NCI-H345 treated with DMSO at 0.1 percent for 48 hours (cell line): ENCODE data around the gene SREK1.
A peak's percentile ranks its signal among the peaks of the same experiment; 100 is the strongest.
"Not testable (repeated sequence)": the region's sequence is repeated elsewhere in the genome, so short reads cannot be mapped to it uniquely, and the experiment has no call there.

Experiments
- DNase-seq: peaks from one replicate; lab custom pipeline; 2025; ENCODE audit not compliant: unreplicated experiment; lab: John Stamatoyannopoulos, UW

SREK1 gene

GRCh38 chr5:66213533-66213932 lies 69.4 kb downstream of the SREK1 start:
- no peak for DNase-seq

GRCh38 chr5:66222455-66222854 lies 78.4 kb downstream of the SREK1 start:
- no peak for DNase-seq

GRCh38 chr5:66222896-66223295 lies 78.8 kb downstream of the SREK1 start:
- DNase-seq: not testable (repeated sequence)

- no peak for DNase-seq
These were observed 79.5 kb downstream of the SREK1 start for GRCh38 chr5:66223637-66224036.

- DNase-seq: no peak
These were observed 80.2 kb downstream of the SREK1 start for GRCh38 chr5:66224274-66224673.

GRCh38 chr5:66224773-66225553 lies 80.9 kb downstream of the SREK1 start:
- no peak for DNase-seq

- DNase-seq: peak; percentile 1
These were observed 86.5 kb downstream of the SREK1 start for GRCh38 chr5:66230551-66230950.

GRCh38 chr5:66231508-66231907 lies 87.4 kb downstream of the SREK1 start:
- DNase-seq: no peak

- no peak for DNase-seq
These were observed 88.2 kb downstream of the SREK1 start for GRCh38 chr5:66232275-66232674.

GRCh38 chr5:66232706-66233445 lies 88.8 kb downstream of the SREK1 start:
- DNase-seq: peak; percentile 43
